Kidney glomerular epithelial cell (primary cell): ENCODE measurements around the gene SORCS3.
A peak's percentile ranks its signal among the peaks of the same experiment; 100 is the strongest.

Experiments
- DNase-seq: peaks from one replicate; lab custom pipeline; 2025; lab: John Stamatoyannopoulos, UW

The SORCS3 gene

GRCh38 chr10:105017116-105017515 lies 376.0 kb downstream of the SORCS3 start:
- peak; percentile 81 for DNase-seq

GRCh38 chr10:105017691-105018090 lies 376.6 kb downstream of the SORCS3 start:
- DNase-seq: no peak

GRCh38 chr10:105023211-105024111 lies 382.4 kb downstream of the SORCS3 start:
- peak; percentile 96 for DNase-seq

GRCh38 chr10:105024184-105024583 lies 383.1 kb downstream of the SORCS3 start:
- no peak for DNase-seq

GRCh38 chr10:105025092-105025491 lies 384.0 kb downstream of the SORCS3 start:
- DNase-seq: no peak

GRCh38 chr10:105026566-105026965 lies 385.5 kb downstream of the SORCS3 start:
- no peak for DNase-seq

- no peak for DNase-seq
Measured at GRCh38 chr10:105029286-105029685, 388.2 kb downstream of the SORCS3 start.

- DNase-seq: no peak
Measured at GRCh38 chr10:105037022-105037421, 395.9 kb downstream of the SORCS3 start.

- DNase-seq: peak; percentile 76
Measured at GRCh38 chr10:105041956-105042355, 400.9 kb downstream of the SORCS3 start.

- no peak for DNase-seq
Measured at GRCh38 chr10:105042906-105043552, 401.9 kb downstream of the SORCS3 start.

GRCh38 chr10:105044902-105045301 lies 403.8 kb downstream of the SORCS3 start:
- DNase-seq: no peak

GRCh38 chr10:105056413-105056812 lies 415.3 kb downstream of the SORCS3 start:
- no peak for DNase-seq

GRCh38 chr10:105062951-105063350 lies 421.9 kb downstream of the SORCS3 start:
- no peak for DNase-seq

- peak; percentile 80 for DNase-seq
Measured at GRCh38 chr10:105063796-105064195, 422.7 kb downstream of the SORCS3 start.

GRCh38 chr10:105068497-105068896 lies 427.4 kb downstream of the SORCS3 start:
- peak; percentile 6 for DNase-seq

GRCh38 chr10:105070249-105070648 lies 429.2 kb downstream of the SORCS3 start:
- DNase-seq: no peak

GRCh38 chr10:105070952-105071351 lies 429.9 kb downstream of the SORCS3 start:
- no peak for DNase-seq

GRCh38 chr10:105071980-105072379 lies 430.9 kb downstream of the SORCS3 start:
- DNase-seq: no peak

- DNase-seq: no peak
Measured at GRCh38 chr10:105073999-105074398, 432.9 kb downstream of the SORCS3 start.

GRCh38 chr10:105075031-105075430 lies 433.9 kb downstream of the SORCS3 start:
- no peak for DNase-seq

GRCh38 chr10:105085980-105086379 lies 444.9 kb downstream of the SORCS3 start:
- DNase-seq: no peak

- DNase-seq: no peak
Measured at GRCh38 chr10:105094048-105094447, 453.0 kb downstream of the SORCS3 start.

- no peak for DNase-seq
Measured at GRCh38 chr10:105096316-105096715, 455.2 kb downstream of the SORCS3 start.
